GF-D8 (cell line): ENCODE data around the gene DHX15.

ENCODE experiments used
- DNase-seq: peaks from one replicate; lab custom pipeline; 2025; lab: John Stamatoyannopoulos, UW

DHX15 gene

GRCh38 chr4:24582235-24582832 is 2.0 kb downstream of the DHX15 start:
- no peak for DNase-seq

- peak; percentile 15 for DNase-seq
Observed at GRCh38 chr4:24578364-24578763, 6.0 kb downstream of the DHX15 start.

GRCh38 chr4:24576276-24576675 is 8.1 kb downstream of the DHX15 start:
- DNase-seq: no peak

- no peak for DNase-seq
Observed at GRCh38 chr4:24574236-24574635, 10.1 kb downstream of the DHX15 start.

- DNase-seq: no peak
Observed at GRCh38 chr4:24573582-24573981, 10.8 kb downstream of the DHX15 start.

GRCh38 chr4:24570574-24571236 is 13.6 kb downstream of the DHX15 start:
- DNase-seq: no peak

- DNase-seq: no peak
Observed at GRCh38 chr4:24570172-24570571, 14.2 kb downstream of the DHX15 start.

- no peak for DNase-seq
Observed at GRCh38 chr4:24569662-24570061, 14.7 kb downstream of the DHX15 start.

GRCh38 chr4:24568425-24568824 is 15.9 kb downstream of the DHX15 start:
- no peak for DNase-seq

- no peak for DNase-seq
Observed at GRCh38 chr4:24565054-24565453, 19.3 kb downstream of the DHX15 start.

GRCh38 chr4:24564488-24564887 is 19.9 kb downstream of the DHX15 start:
- DNase-seq: no peak

- DNase-seq: no peak
Observed at GRCh38 chr4:24561438-24562139, 22.8 kb downstream of the DHX15 start.

GRCh38 chr4:24560868-24561368 is 23.4 kb downstream of the DHX15 start:
- DNase-seq: no peak

- DNase-seq: no peak
Observed at GRCh38 chr4:24559889-24560288, 24.5 kb downstream of the DHX15 start.

- DNase-seq: no peak
Observed at GRCh38 chr4:24559032-24559821, 25.1 kb downstream of the DHX15 start.

GRCh38 chr4:24557026-24558025 is 27.0 kb downstream of the DHX15 start:
- DNase-seq: no peak

- no peak for DNase-seq
Observed at GRCh38 chr4:24551492-24552289, 32.7 kb downstream of the DHX15 start.

GRCh38 chr4:24550441-24551175 is 33.7 kb downstream of the DHX15 start:
- no peak for DNase-seq

GRCh38 chr4:24547979-24548378 is 36.4 kb downstream of the DHX15 start:
- no peak for DNase-seq
